Measurements from ENCODE around the gene PLVAP. TPM values are rescaled to one million over a fixed set of nuclear protein-coding genes. Genes with fewer than 3 reads are reported as not detected.

PLVAP gene
- total RNA-seq, 1 donor from 2014 or later = 0.72 TPM

GRCh38 chr19:17394891-17395415 is 17.8 kb upstream of the PLVAP start:
- Mint-ChIP-seq H3K4me1 (ENCODE audit: unreplicated experiment) (peaks cover 9% of the 10 kb centered on the region), H3K27me3 (peaks cover 9% of the 10 kb centered on the region), H3K4me3 (no peak overlapping the region), H3K36me3 (no peaks in the 10 kb centered on the region), H3K9me3 (no peaks in the 10 kb centered on the region), H3K27ac (no peak overlapping the region)
- no peak for DNase-seq (ENCODE audit: extremely low spot score, unreplicated experiment)
- TF ChIP-seq CTCF (conservative IDR thresholded peaks at IDR 0.05) = peak; percentile 73

- H3K9me3 Mint-ChIP-seq = no peaks in the 10 kb centered on the region
- no peak for TF ChIP-seq CTCF (conservative IDR thresholded peaks at IDR 0.05)
- no peak within 1 kb of the TSS for H3K27ac Mint-ChIP-seq
- no peak for DNase-seq (ENCODE audit: extremely low spot score, unreplicated experiment)
- peaks cover 9% of the 10 kb centered on the region for H3K4me1 Mint-ChIP-seq (ENCODE audit: unreplicated experiment)
- H3K27me3 Mint-ChIP-seq = peaks cover 18% of the 10 kb centered on the region
- H3K4me3 Mint-ChIP-seq = no peak within 1 kb of the TSS
- no peaks in the 10 kb centered on the region for H3K36me3 Mint-ChIP-seq
These were observed 16.8 kb upstream of the PLVAP start, which contains the start of gene CCDC194 for GRCh38 chr19:17393914-17394313. TSS of gene CCDC194 (minus strand) at chr19:17394196. CDS start at chr19:17394158, 38 bp downstream.

- Mint-ChIP-seq H3K4me1 (ENCODE audit: unreplicated experiment) (peaks cover 9% of the 10 kb centered on the region), H3K9me3 (no peaks in the 10 kb centered on the region)
These were observed 15.9 kb upstream of the PLVAP start for GRCh38 chr19:17393002-17393401.

GRCh38 chr19:17391371-17392151 is 14.4 kb upstream of the PLVAP start:
- no peaks in the 10 kb centered on the region for H3K36me3 Mint-ChIP-seq
- no peak overlapping the region for H3K27ac Mint-ChIP-seq
- peak overlapping the region; percentile 95 for H3K4me3 Mint-ChIP-seq
- TF ChIP-seq CTCF (conservative IDR thresholded peaks at IDR 0.05) = peak; percentile 56
- H3K4me1 Mint-ChIP-seq (ENCODE audit: unreplicated experiment) = peaks cover 9% of the 10 kb centered on the region
- DNase-seq (ENCODE audit: extremely low spot score, unreplicated experiment) = no peak
- peaks cover 23% of the 10 kb centered on the region for H3K27me3 Mint-ChIP-seq
- H3K9me3 Mint-ChIP-seq = no peaks in the 10 kb centered on the region

More at GRCh38 chr19:17393002-17393401, 15.9 kb upstream of the PLVAP start:
- TF ChIP-seq CTCF (conservative IDR thresholded peaks at IDR 0.05) = no peak
- Mint-ChIP-seq H3K27ac (no peak overlapping the region), H3K27me3 (peaks cover 20% of the 10 kb centered on the region), H3K36me3 (no peaks in the 10 kb centered on the region), H3K4me3 (no peak overlapping the region)
- no peak for DNase-seq (ENCODE audit: extremely low spot score, unreplicated experiment)

- H3K9me3 Mint-ChIP-seq = no peaks in the 10 kb centered on the region
- peak overlapping the region; percentile 86 for H3K27ac Mint-ChIP-seq
- DNase-seq (ENCODE audit: extremely low spot score, unreplicated experiment) = peak; percentile 94
- peak overlapping the region; percentile 95 for H3K4me3 Mint-ChIP-seq
- no peaks in the 10 kb centered on the region for H3K36me3 Mint-ChIP-seq
- peak; percentile 82 for TF ChIP-seq CTCF (conservative IDR thresholded peaks at IDR 0.05)
- peaks cover 23% of the 10 kb centered on the region for H3K27me3 Mint-ChIP-seq
- peaks cover 9% of the 10 kb centered on the region for H3K4me1 Mint-ChIP-seq (ENCODE audit: unreplicated experiment)
These were observed 13.7 kb upstream of the PLVAP start for GRCh38 chr19:17390665-17391370.
